GM12878 (cell line): Measurements from ENCODE around the gene ATAD5.

Experiments
- BRCA1 ChIP-seq: IDR thresholded peaks from 2 replicates; pipeline ENCODE4 v1.6.1; 2011; ENCODE audit warnings: low read depth, low read length, improper control_type of control experiment
- CTCF ChIP-seq, 3 experiments: IDR thresholded peaks in 2 of 3; conservative IDR thresholded peaks in 1 of 3; 2 replicates each; pipeline ENCODE4 v1.5.1; 2011; ENCODE audit warnings: low read depth in 3 of 3, low read length in 3 of 3, mild to moderate bottlenecking in 3 of 3, control low read depth in 2 of 3, moderate library complexity in 2 of 3, inconsistent platforms in 1 of 3, mixed read lengths in 1 of 3; ENCODE audit not compliant: control insufficient read depth in 2 of 3, insufficient read depth in 1 of 3; ENCODE audit errors: extremely low read depth in 1 of 3
- ESRRA ChIP-seq: IDR thresholded peaks from 2 replicates; pipeline ENCODE4 v1.6.1; 2012; ENCODE audit warnings: mild to moderate bottlenecking, low read length, improper control_type of control experiment
- EZH2 ChIP-seq: IDR thresholded peaks from 2 replicates; pipeline ENCODE4 v1.6.1; 2012; ENCODE audit warnings: low read depth, mild to moderate bottlenecking, control low read depth, inconsistent platforms, low read length, borderline replicate concordance; ENCODE audit not compliant: control insufficient read depth
- HDGF ChIP-seq: fragments of 450-650 bp; IDR thresholded peaks from 2 replicates; pipeline ENCODE4 v1.6.1; 2016; ENCODE audit warnings: antibody characterized with exemption
- IKZF2 ChIP-seq, 2 experiments: fragments of 450-650 bp; IDR thresholded peaks; 2 replicates each; pipeline ENCODE4 v1.6.1; 2017; ENCODE audit warnings: mild to moderate bottlenecking in 2 of 2, moderate library complexity in 2 of 2
- RFX5 ChIP-seq: IDR thresholded peaks from 2 replicates; pipeline ENCODE4 v1.6.1; 2011; ENCODE audit warnings: low read depth, low read length, improper control_type of control experiment

- TF ChIP-seq IKZF2 (IDR thresholded peaks at IDR 0.05): no peak
- TF ChIP-seq CTCF (IDR thresholded peaks at IDR 0.05 in 2 of 3, conservative IDR thresholded peaks at IDR 0.05 in 1 of 3; ENCODE audit: control insufficient read depth in 2 of 3, extremely low read depth in 1 of 3, insufficient read depth in 1 of 3, low read depth in 3 of 3, low read length in 3 of 3): no peak
- TF ChIP-seq HDGF: no peak
- no peak for TF ChIP-seq RFX5
- TF ChIP-seq BRCA1: no peak
- no peak for TF ChIP-seq ESRRA
- TF ChIP-seq EZH2: no peak
Measured at GRCh38 chr17:30908717-30909420, 77.1 kb downstream of the ATAD5 start.
